Measurements from ENCODE around the gene ZMIZ1.
A peak's percentile ranks its signal among the peaks of the same experiment; 100 is the strongest.

Gene ZMIZ1

DNA sequence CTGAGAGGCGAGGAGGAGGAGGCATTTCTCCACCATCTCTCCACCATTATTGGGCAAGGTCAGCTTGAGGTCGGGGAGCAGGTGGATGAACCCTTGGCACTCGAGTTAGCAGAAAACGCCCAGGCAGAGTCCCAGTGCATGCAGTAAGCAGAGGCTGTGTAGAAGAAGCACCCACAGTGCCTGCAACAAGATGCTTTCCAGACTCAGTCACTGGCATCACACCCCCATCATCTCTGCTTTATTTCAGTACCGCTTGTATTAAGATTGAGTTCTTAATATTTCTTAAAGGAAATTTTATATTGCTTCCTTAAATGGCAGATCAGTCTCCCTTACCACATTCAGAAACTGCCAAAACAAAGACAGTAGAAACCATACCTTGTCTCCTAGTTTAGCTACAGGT, 156.2 kb downstream of the ZMIZ1 start:
- peak in 4 of 56 donors; percentile 21 to 30 (median 26) for DNase-seq

DNA sequence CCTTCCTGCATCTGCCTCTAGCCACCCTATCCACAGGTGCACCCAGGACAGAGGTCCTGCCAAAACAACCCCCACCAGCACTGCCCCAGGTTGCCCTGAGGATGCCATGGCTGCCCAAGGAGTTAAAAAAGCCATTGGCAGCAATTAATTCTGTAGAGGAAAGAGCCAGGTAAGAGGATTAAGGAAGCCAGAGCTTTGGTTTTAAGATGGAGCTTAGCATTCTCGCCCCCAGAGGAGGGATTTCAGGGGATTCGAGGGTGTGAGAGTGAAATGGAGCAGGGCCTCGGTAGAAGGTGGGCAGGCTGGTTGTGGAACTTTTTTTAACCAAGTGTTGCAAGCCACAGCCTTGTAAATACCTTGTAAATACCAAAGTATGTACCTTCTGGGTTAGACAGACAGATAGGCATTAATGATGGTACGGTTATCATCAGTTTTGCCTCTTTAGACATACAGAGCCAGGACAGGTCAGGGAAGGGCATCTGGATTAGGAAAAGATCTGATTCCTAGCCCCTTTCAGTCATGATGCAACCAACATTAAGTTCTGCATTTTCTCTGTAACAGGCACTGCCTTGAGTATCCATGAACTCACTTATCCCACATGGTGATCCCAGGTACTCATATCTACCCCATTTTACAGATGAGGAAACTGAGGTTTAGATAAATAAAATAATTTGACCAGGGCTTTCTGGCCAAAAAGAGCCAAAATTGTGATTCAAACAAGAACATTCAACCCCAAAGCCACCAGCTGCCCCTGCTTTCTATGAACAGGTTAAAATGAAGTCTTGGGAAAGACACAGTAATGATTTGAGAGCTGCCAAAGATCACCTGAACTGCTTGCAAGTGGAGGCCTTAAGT, 157.9 kb downstream of the ZMIZ1 start:
- no peak for DNase-seq

DNA sequence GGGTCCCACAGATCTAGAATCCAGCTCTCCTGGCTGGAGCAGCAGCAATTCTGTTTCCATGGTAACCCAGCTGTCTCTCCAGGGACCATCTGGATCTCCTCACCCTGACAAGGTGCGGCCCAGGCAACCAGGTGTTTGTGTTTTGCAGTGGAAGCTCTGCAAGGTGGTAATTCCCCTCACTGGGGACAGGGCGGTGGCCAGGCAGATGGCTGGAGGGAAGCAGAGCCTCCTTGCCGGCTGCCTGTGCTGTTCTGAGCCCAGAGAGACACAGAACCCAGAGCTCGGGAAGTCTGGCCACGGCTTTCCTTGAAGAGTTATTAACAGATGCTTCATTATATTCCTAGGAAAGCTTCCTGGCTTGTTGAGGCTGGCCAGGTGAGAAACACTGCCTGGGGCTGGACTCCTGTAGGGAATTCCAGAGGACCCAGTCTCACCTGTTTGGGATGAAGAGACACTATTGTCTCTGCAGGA, 160.3 kb downstream of the ZMIZ1 start:
- no peak for DNase-seq

DNA sequence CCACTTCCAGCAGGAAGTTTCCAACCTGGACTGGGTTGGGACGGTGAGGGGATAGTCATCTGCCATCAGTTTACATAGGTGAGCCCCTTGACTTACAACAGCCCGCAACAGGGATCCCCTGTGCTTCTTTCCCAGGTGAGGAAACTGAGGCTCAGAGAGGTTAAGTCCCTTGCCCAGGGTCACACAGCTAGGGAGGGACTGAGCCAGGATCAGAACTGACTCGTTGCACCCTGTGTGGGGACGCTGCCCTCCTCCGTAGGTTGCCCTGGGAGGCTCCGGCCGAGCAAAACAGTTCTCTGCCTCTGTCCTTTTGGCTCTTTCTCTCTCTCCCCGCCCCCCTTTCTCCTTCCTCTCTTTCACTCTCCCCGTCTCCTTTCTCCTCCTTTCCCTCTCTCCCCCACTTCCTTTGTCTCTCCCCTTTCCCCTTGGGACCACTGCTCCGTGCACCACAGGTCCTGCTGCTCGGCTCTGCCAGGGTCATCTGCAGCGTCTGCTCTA, 161.1 kb downstream of the ZMIZ1 start:
- no peak for DNase-seq

DNA sequence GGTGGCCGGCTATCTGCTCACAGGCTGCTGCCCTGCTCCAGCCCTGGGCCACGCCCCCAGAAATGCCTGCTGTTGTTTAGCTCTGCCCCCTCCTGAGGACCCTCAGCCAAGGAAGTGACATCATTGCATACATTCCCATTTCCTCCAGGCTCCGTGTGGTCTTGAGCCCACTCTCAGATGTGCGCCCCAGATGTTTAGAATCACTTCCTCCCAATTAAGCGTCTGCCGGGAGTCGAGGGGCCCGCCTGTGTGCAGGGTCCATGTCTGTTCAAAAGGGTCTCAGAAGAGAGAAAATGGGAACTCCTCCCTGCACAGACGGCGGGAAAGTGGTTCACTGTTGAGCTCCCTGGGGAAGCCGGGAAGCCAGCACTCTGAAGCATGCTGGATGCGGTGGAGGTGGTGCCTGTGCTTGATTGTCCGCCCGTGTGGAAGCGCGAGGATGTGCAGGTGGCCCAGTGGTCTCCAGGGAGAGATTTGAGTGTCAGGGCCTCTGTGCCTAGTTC, 161.6 kb downstream of the ZMIZ1 start:
- DNase-seq: no peak

DNA sequence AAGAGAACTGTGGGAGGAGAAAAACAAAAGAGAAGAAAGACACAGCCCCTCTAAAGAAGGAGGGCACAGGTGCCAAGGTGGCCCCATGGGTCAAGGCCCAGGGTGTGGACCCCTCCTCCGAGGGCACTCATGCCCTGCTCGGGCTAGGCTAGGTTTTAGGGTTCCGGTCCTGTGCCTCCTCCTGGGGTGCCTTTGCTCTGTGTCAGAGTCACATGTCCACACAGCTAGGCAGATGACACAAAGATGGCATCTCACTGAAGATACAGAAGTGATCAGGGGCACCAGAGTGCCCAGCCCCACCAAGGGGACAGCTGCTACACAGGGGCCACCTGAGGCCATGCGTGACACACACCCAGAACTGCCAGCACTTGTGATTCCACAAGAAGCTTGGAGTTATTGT, 162.1 kb downstream of the ZMIZ1 start:
- no peak for DNase-seq

DNA sequence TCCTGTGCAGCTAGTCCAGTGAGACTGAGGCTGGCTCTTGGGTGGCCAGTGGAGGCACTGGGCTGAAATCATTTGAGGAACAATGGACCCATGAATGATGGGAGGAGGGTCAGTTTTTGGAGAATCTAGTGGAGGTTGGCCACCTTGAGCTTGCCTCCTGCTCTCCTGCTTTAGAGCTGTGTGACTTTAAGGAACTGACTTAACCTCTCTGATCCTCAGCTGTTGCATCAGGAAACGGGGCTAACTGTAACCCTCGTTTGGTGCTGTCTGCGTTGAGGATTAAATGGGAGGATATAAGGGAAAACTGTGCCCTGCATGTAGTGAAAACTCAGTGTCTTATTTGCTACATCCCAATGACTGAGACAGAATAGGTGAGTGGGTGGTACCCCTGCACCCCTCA, 163.1 kb downstream of the ZMIZ1 start:
- no peak for DNase-seq

DNA sequence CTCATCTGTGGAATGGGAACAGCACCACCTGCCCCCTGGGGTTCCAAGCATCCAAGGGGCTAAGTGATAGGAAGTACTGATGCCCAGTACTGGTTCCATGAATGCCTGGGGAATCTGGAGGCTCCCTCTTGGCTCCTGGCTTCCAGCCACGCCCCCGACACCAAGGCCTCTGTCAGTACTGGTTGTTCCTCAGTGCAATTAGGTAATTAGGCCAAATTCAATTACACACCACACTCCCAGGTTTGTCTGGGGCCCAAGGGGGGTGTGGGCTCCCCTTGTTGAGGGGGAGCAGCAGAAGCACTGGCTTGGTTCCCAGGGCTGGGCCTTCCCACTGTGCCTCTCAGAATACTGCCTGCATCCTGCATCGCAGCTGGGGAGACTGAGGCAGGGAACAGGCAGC, 164.1 kb downstream of the ZMIZ1 start:
- peak in 1 of 56 donors; percentile 19 for DNase-seq

DNA sequence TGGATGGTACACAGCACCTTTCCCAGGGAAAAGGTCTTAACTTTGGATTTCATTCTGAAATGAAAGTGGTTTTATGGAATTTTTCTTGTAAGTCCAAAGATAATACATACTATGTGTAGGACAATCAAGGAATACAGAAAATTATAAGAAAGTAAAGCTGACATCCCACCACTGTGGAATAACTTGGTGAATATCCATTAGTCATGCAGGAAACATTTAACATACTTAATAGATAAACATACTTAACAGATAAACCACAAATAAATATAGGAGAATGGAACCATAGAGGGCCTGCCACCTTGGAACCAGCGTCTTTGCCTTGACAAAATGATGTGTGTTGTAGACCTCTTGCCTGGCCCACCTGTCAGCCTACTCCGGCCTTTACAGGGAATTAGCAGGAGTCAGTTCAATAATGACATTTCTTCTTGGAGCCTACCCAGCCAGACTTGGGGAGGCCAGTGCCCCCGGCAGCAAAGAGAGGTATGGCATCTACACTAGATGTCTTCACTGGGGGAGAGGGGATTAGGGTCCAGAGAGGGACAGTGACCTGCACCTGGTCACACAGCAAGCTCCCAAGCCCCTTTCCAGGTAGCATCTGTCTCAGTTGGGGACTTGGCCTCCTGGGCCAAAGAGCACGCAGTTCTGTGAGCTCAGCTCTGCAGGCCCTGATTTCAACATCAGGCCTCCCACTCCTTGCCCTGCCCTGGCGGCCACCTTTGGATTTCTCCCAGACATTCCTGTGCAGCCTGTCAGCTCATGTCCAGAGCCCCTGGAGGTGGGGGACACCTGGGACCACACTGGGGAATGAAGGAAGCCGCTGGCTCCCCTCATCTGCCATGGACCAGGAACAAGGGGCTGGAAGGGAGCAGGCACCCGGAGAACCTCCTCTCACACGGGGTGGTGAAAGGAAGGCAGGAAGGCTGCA, 165.9 kb downstream of the ZMIZ1 start:
- no peak for DNase-seq

DNA sequence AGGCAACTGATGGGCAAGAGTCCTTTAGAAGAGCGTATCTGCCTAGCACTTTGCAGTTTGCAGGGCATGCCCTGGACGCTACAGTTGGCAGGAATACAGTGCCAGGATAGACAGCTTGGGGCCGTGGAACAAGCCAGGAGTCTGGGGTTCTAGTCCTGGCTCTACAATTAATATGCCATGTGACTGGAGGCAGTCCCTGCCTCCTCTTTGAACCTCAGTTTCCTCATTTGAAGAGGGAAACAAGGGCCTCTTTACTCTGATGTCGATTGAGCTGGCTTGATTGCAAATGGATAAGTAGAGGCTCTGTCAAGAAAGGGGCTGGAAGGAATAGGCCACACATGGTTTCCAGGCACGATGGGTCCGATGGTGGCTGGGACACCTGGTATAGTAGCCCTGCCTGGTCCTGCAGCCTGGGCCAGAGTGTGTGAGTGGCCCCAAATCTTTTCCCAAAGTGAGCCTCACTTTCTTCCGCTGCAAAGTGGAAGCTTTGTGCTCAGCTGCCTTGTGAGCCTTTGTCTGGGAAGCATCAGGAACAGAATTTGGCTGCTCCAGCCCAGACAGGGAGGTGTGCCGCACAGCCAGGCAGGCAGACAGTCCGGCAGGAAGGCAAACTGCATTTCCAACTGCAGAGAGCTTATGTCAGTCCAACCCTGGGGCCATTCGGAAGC, 167.1 kb downstream of the ZMIZ1 start:
- DNase-seq: no peak

DNA sequence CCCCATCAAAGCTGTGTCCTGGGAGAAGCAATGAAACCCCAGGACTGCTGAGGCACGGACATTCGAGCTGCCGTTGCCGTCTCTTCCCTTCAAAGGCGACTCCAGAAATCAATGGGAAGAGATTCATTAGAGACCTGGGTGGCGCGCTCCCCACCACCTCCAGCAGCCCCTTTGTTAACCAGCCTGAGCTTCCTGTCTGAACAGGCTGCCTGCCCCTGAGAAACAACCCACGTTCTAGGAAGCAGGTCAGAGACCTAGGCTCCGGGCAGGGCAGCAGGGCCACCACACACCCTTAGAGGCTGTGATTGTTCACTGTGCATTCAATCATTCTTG, 167.6 kb downstream of the ZMIZ1 start:
- DNase-seq: no peak

DNA sequence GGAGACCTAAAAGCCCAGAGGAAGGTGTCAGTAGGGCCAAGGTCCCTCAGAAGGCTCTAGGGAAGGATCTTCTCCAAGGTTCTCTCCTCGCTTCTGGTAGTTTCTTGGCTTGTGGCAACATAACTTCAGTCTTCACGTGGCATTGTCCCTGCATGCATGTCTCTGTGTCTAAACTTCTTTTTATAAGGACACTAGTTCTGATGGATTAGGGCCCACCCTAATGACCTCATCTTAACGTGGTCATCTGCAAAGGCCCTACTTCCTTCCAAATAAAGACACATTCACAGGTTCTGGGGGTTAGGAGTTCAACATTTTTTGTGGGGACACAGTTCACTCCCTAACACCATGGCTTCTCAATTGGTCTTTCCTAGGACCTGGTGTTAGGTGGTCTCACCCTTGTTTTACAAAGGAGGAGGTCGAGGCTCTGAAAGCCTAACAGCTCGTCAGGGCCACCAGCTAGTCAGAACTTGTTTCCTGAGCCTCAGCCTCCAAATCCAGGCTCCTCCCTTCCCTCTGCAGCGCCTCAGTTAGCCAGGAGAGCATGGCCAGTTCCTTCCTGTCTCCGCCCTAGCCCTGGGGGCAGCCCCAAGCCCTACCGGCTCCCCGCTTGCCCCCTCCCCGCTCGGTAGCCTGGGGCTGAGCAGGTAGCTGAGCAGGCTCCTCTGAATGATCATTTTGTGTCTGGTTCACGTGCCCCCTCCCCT, 168.8 kb downstream of the ZMIZ1 start:
- no peak for DNase-seq

DNA sequence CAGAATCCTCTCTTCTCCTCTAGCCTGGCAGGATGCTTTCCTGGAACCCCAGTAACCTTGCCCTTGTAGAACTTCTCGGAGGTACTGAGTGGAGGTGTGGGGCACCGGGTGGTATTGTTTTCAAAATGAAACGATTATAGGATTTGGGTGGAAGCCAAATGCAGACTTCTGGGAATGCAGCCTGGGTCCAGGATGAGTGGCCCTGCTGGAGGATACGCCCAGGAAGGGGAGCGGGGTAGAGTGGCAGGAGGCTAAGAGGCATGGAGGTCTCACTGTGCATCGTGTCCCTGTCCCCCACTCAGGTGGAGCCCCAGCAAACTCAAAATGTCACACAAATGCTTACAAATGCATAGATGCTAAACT, 169.4 kb downstream of the ZMIZ1 start:
- no peak for DNase-seq

DNA sequence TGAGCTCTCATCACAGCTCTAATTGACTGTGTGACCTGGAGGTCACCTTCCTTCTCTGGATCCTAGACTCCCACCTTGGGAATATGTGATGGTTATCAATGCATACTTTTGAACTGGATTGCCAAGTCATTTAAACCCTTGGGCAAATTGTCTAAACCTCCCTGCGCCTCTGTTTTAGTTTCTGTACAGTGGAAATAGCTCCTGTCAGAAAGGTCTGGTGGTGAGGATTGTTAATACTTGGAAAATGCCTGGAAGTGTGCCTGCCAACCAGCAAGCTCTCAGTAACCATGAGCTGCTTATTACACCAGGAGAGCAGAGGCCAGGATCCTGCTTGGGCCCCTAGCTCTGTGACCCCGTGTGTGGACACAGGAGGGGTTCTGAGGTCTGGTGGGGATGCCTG, 169.8 kb downstream of the ZMIZ1 start:
- no peak for DNase-seq

DNA sequence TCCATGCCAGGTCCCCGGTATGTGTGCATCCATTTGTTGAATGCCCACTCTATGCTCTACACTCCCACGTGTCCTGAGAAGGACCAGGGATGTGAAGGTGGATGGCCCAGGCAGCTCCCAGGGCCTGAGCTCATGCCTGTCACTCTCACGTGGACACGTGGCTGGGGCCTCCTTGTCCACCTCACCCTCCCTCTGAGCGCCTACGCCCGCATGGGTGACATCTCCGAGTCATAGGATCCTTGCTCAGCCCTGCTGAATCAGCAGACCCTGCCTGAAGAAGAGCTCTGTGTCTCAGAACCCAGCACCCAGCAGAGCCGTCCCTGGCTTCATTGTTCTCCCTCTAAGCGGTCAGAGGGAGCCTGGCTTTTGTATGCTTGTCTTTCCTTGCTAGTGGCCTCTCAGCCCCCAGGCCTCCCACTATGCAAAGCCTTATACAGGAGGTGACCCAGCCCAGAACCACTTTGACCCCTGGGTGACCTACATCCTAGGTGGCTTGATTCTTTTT, 170.6 kb downstream of the ZMIZ1 start:
- DNase-seq: peak in 35 of 56 donors; percentile 24 to 86 (median 55)

DNA sequence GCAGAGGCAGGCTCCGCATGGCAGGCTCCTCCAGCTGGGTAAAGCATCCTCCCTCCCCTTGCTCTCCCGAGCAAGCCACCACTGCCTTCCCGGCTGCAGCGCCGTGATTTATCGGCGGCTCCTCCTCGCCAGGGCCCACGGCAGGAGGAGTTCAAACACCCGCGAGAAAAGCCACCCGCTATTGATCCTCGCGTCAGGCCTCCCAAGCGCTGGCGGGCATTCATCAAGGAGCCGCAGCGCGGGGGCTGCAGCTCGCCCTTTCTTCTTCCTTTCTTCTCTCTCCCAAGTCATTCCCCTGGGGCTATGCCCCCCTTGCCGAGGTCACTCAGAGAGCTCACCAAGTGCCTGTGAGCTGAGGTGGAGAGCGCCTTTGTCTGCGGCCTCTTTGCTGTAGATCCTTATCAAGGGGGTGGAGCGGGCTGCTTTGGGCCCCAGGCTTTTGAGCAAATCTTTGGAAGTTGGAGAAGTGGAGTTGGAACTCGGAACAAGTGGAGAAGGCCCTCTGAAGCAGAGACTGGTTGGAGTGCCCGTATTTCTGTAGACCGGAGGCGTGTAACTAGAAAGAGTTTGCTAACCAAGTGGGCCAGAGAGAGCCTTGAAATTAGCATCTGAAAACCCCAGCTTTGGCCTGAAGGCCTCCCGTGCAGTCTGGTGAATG, 171.3 kb downstream of the ZMIZ1 start:
- peak in 4 of 56 donors; percentile 17 to 38 (median 30) for DNase-seq

DNA sequence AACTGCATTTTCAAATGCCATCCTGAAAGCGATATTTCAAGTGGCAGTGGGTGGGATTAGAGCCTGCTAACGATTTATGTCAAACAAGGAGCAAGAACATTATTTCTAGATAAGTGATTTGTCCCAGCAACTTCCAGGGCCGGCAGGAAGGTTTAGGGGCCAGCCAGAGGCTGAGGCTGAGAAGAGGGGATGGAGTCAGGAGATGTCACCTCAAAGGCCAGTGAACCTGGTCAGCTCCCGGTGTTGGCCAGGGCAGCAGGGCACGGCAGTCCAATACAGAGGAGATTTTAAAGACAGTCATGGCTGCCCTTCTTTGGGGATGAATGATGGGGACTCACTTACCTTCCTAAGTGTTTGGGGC, 172.8 kb downstream of the ZMIZ1 start:
- no peak for DNase-seq

DNA sequence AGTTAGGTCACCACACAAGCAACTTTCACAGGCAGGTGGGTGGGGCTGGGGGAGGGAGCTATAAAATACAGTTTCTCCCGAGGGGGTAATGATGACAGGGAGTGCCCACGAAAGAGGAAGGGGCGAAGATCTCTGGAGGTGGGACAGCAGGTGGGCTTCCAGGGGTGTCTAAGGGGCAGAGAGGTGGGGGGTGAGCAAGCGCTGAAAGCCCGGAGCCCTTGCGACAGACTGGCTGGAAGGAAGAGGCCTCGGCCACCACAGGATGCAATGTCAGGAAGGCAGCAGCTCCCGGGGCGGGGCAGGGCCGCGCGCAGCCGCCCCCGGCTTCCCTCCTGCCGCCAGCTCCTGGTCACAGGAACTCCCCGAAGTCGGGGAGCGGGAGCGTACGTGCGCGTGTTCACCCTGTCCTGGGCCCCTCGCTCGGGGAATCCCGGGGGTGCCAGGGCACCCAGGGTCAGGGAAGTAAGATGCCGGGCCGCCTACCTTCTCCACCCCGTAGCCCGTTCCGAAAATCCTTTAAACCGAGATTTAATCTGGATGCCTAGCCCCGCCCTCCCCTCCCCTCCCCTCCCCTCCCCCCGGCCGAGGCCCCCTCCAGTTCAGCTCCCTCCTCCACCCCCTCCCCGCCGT, 173.3 kb downstream of the ZMIZ1 start:
- peak in 11 of 56 donors; percentile 20 to 64 (median 45) for DNase-seq

DNA sequence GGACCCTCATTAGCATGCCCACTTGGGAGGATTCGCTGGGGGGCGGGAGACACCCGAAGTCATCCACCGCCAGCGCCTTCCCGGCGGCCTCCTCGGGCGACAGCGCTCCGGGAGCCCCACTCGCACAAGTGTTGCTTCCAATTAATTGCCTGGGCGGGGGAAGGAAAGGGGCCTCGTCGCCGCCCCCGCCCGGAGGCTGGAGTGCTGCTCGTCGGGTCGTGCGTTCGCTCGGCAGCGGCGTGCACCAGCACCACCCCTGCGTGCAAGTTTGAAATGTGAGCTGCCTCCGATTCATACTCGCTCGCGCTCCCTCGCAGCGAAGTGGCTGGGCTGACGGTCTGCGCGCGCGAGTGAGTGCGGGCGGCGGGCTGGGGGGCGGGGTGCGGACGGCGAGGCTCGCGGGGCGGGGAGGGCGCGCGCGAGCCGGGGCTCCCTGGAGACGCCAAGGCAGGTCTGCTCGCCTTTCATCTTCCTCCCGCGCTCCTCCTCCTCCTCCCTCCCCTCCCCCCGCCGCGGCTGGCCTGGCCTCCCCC, 173.9 kb downstream of the ZMIZ1 start:
- peak in 41 of 56 donors; percentile 25 to 78 (median 58) for DNase-seq
